IMR-90 (cell line): ENCODE results near the gene CYP2J2.

Experiments used
- CEBPB ChIP-seq: IDR thresholded peaks from 2 replicates; pipeline ENCODE4 v1.6.1; 2012; ENCODE audit warnings: low read depth, low read length, improper control_type of control experiment
- CHD1 ChIP-seq: IDR thresholded peaks from 2 replicates; pipeline ENCODE4 v1.6.1; 2012; ENCODE audit warnings: low read depth, low read length, improper control_type of control experiment
- CTCF ChIP-seq: conservative IDR thresholded peaks from 2 replicates; pipeline ENCODE4 v1.5.1; 2012; ENCODE audit warnings: mild to moderate bottlenecking, low read depth, low read length, improper control_type of control experiment
- ELK1 ChIP-seq: fragments of 150-350 bp; IDR thresholded peaks from 2 replicates; pipeline ENCODE4 v1.6.1; 2016; ENCODE audit warnings: low read depth, mild to moderate bottlenecking, low read length, moderate library complexity, borderline replicate concordance
- FOS ChIP-seq: fragments of 150-350 bp; IDR thresholded peaks from 2 replicates; pipeline ENCODE4 v1.6.1; 2016; ENCODE audit warnings: low read depth, low read length
- MAFK ChIP-seq: IDR thresholded peaks from 2 replicates; pipeline ENCODE4 v1.6.1; 2012; ENCODE audit warnings: low read depth, low read length, improper control_type of control experiment
- MAZ ChIP-seq: IDR thresholded peaks from 2 replicates; pipeline ENCODE4 v1.6.1; 2012; ENCODE audit warnings: low read depth, mild to moderate bottlenecking, low read length, improper control_type of control experiment, moderate library complexity, borderline replicate concordance
- MXI1 ChIP-seq: IDR thresholded peaks from 2 replicates; pipeline ENCODE4 v1.6.1; 2012; ENCODE audit warnings: low read depth, mild to moderate bottlenecking, low read length, moderate library complexity, borderline replicate concordance
- POLR2A ChIP-seq: IDR thresholded peaks from 2 replicates; pipeline ENCODE4 v1.6.1; 2012; ENCODE audit warnings: mild to moderate bottlenecking, low read depth, low read length
- RAD21 ChIP-seq: IDR thresholded peaks from 2 replicates; pipeline ENCODE4 v1.6.1; 2012; ENCODE audit warnings: low read length, improper control_type of control experiment
- RCOR1 ChIP-seq: IDR thresholded peaks from 2 replicates; pipeline ENCODE4 v1.6.1; 2012; ENCODE audit warnings: mild to moderate bottlenecking, low read length, improper control_type of control experiment; ENCODE audit not compliant: insufficient replicate concordance
- RFX5 ChIP-seq: IDR thresholded peaks from 2 replicates; pipeline ENCODE4 v1.8.0; 2012; ENCODE audit warnings: low read depth, mild to moderate bottlenecking, low read length, moderate library complexity
- SMC3 ChIP-seq: fragments of 150-350 bp; IDR thresholded peaks from 2 replicates; pipeline ENCODE4 v1.6.1; 2016; ENCODE audit warnings: low read depth, mild to moderate bottlenecking, antibody characterized with exemption, low read length, moderate library complexity
- TF ChIP-seq, protein P1 (sequence below): fragments of 150-350 bp; IDR thresholded peaks from 2 replicates; pipeline ENCODE4 v1.6.1; 2017; ENCODE audit warnings: mild to moderate bottlenecking, antibody characterized with exemption, low read length, low read depth

DNA sequence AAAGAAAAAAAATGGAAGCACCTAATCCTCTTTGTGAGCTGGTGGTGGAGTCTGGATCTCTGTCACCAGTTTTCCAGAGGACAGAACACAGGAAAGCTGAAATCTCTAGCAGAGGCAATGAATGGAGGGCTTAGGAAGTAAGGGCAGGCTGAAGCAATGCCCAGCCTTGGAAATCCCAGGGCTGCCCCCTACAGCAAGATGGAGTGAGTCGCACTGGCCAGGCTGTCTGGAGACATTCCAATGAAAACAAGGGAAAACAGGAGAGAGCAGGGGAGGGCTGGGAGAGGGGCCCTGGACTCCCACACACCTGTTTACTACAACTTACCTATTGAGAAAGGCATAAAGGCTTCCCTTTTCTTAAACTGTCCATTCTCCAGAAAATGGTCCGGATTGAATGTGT, 25.9 kb downstream of the CYP2J2 start:
- no peak for TF ChIP-seq MAFK
- no peak for TF ChIP-seq CTCF
- no peak for TF ChIP-seq RFX5
- TF ChIP-seq CEBPB, result no peak
- TF ChIP-seq SMC3, result no peak
- TF ChIP-seq POLR2A, result no peak
- TF ChIP-seq MXI1, result no peak
- no peak for TF ChIP-seq RAD21
- TF ChIP-seq RCOR1, result no peak
- TF ChIP-seq FOS, result no peak
- no peak for TF ChIP-seq ELK1
- no peak for TF ChIP-seq CHD1
- TF ChIP-seq MAZ, result no peak
- TF ChIP-seq, protein P1, sequence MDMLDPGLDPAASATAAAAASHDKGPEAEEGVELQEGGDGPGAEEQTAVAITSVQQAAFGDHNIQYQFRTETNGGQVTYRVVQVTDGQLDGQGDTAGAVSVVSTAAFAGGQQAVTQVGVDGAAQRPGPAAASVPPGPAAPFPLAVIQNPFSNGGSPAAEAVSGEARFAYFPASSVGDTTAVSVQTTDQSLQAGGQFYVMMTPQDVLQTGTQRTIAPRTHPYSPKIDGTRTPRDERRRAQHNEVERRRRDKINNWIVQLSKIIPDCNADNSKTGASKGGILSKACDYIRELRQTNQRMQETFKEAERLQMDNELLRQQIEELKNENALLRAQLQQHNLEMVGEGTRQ, result no peak
